GM12864 (cell line): Measurements from ENCODE around the gene RPL18A.

Source experiments
- DNase-seq: peaks from one replicate; pipeline ENCODE4 v3.0.0-alpha.2; 2011; ENCODE audit warnings: low read depth
- H3K4me3 ChIP-seq: 2 replicates; pipeline ENCODE4 v1.5.1; 2011; ENCODE audit warnings: mild to moderate bottlenecking, low read depth, low read length, control low read depth
- CTCF ChIP-seq: IDR thresholded peaks from 2 replicates; pipeline ENCODE4 v1.5.1; 2011; ENCODE audit warnings: low read depth, mild to moderate bottlenecking, moderate library complexity, low read length, control low read depth, inconsistent platforms; ENCODE audit errors: missing control alignments

RPL18A gene

GRCh38 chr19:17862711-17863519 is 3.2 kb downstream of the RPL18A start:
- TF ChIP-seq CTCF, result peak; percentile 22
- DNase-seq, result no peak
- H3K4me3 ChIP-seq, result peak overlapping the region; percentile 96

- DNase-seq, result no peak
- H3K4me3 ChIP-seq, result no peak overlapping the region
- TF ChIP-seq CTCF, result no peak
Observed at GRCh38 chr19:17863520-17864182, 3.9 kb downstream of the RPL18A start.

- H3K4me3 ChIP-seq, result no peak overlapping the region
- no peak for DNase-seq
- TF ChIP-seq CTCF, result no peak
Observed at GRCh38 chr19:17865364-17866311, 5.9 kb downstream of the RPL18A start.

GRCh38 chr19:17866312-17866963 is 6.7 kb downstream of the RPL18A start:
- no peak overlapping the region for H3K4me3 ChIP-seq
- no peak for DNase-seq

GRCh38 chr19:17866964-17867486 is 7.3 kb downstream of the RPL18A start:
- TF ChIP-seq CTCF, result no peak
- no peak for DNase-seq
- no peak overlapping the region for H3K4me3 ChIP-seq

More at GRCh38 chr19:17866312-17866963, 6.7 kb downstream of the RPL18A start:
- TF ChIP-seq CTCF, result no peak

GRCh38 chr19:17868669-17869068 is 9.0 kb downstream of the RPL18A start:
- TF ChIP-seq CTCF, result no peak
- H3K4me3 ChIP-seq, result no peak overlapping the region
- no peak for DNase-seq
